ENCODE data around the gene HAT1.
"Not testable (repeated sequence)": the region's sequence is repeated elsewhere in the genome, so short reads cannot be mapped to it uniquely, and the experiment has no call there.

The HAT1 gene

GRCh38 chr2:171985076-171985475 is 62.8 kb downstream of the HAT1 start:
- DNase-seq = no peak

- no peak for DNase-seq
Measured at GRCh38 chr2:171986778-171987177, 64.5 kb downstream of the HAT1 start.

GRCh38 chr2:171991027-171991426 is 68.8 kb downstream of the HAT1 start:
- no peak for DNase-seq

GRCh38 chr2:171995586-171995985 is 73.3 kb downstream of the HAT1 start:
- no peak for DNase-seq

- no peak for DNase-seq
Measured at GRCh38 chr2:171996021-171996420, 73.8 kb downstream of the HAT1 start.

- not testable (repeated sequence) for DNase-seq
Measured at GRCh38 chr2:171997031-171997430, 74.8 kb downstream of the HAT1 start.

GRCh38 chr2:171999161-171999560 is 76.9 kb downstream of the HAT1 start:
- DNase-seq = no peak

- DNase-seq = peak; percentile 60 to 74 (median 66)
Measured at GRCh38 chr2:171999604-172000469, 77.6 kb downstream of the HAT1 start, which contains the start of gene METAP1D. METAP1D (plus strand) TSS chr2:171999953; CDS start chr2:171999970, 17 bp downstream.

GRCh38 chr2:172000696-172001361 is 78.6 kb downstream of the HAT1 start:
- no peak for DNase-seq

GRCh38 chr2:172007372-172007771 is 85.1 kb downstream of the HAT1 start:
- no peak for DNase-seq

- DNase-seq = no peak
Measured at GRCh38 chr2:172009823-172010222, 87.6 kb downstream of the HAT1 start.

GRCh38 chr2:172011812-172012575 is 89.7 kb downstream of the HAT1 start:
- DNase-seq = no peak

- no peak for DNase-seq
Measured at GRCh38 chr2:172012677-172013391, 90.6 kb downstream of the HAT1 start.

- DNase-seq = no peak
Measured at GRCh38 chr2:172013396-172013795, 91.1 kb downstream of the HAT1 start.

GRCh38 chr2:172021074-172021931 is 99.0 kb downstream of the HAT1 start:
- DNase-seq = no peak

GRCh38 chr2:172021955-172022354 is 99.7 kb downstream of the HAT1 start:
- no peak for DNase-seq

- DNase-seq = no peak
Measured at GRCh38 chr2:172031536-172031935, 109.3 kb downstream of the HAT1 start.

Measured in activated naive CD4-positive, alpha-beta T cell (primary cell).